NCI-H2171 (cell line): ENCODE data around the gene SMIM44.
"Not testable (repeated sequence)": the region's sequence is repeated elsewhere in the genome, so short reads cannot be mapped to it uniquely, and the experiment has no call there.

Experiments
- DNase-seq: peaks from one replicate; lab custom pipeline; 2025; lab: John Stamatoyannopoulos, UW

SMIM44 gene

GRCh38 chr19:3483226-3483628 is at the start of gene SMIM44:
Gene SMIM44, minus strand, starts transcription at chr19:3483441. Its CDS starts 38 bp downstream, at chr19:3483403.
- DNase-seq, result no peak

DNA sequence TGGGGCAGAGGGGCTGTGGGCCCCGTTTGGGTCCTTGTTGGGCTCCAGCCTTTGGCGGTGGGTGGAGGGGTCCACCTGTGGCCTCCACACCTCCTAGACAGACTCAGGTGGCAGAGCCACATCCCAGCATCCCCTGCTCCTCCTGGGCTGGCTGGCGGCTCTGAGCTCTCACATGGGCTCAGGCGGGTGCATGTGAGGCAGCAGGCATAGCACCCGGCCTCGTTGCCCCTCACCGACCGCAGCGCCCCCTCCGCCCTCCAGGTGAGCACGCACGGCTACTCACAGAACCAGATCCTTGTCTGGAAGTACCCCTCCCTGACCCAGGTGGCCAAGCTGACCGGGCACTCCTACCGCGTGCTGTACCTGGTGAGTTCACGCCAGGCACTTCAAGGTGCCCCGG is 49.8 kb upstream of the SMIM44 start:
- no peak for DNase-seq

DNA sequence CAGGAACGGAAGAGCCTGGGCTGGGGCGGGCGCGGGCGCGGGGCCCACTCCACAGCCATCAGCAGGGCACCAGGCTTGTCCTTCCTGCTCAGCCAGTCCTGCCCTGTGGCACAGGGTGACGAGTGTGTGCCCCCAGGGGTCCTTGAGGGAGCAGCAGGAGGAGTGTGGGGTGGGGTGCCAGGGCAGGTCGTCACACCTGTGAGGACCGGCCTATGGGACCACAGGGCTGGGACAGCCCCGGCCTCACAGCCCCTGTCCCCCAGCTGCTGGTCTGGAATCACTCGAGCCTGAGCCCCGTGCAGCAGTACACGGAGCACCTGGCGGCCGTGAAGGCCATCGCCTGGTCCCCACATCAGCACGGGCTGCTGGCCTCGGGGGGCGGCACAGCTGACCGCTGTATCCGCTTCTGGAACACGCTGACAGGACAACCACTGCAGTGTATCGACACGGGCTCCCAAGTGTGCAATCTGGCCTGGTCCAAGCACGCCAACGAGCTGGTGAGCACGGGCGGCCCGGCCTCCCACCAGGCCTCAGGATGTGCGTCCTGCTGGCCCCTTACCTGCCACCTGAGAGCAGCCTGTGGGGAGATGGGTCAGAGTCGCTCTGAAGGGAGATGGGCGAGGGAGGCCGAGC is 49.0 kb upstream of the SMIM44 start:
- DNase-seq, result no peak

GRCh38 chr19:3531716-3532115 is 48.5 kb upstream of the SMIM44 start:
- DNase-seq, result no peak

DNA sequence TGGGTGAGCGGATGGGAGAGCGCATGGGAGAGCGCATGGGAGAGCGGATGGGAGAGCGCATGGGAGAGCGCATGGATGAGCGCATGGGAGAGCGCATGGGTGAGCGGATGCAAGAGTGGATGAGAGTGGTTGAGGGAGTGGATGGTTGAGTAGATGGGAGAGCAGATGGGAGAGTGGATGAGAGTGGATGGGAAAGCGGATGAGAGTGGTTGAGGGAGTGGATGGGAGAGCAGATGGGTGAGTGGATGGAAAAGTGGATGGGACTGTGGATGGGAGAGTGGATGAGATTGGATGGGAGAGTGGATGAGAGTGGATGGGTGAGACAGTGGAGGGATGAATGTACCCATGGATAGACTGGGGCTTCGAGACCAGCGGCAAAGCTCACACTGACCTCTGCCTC is 47.1 kb upstream of the SMIM44 start:
- no peak for DNase-seq

DNA sequence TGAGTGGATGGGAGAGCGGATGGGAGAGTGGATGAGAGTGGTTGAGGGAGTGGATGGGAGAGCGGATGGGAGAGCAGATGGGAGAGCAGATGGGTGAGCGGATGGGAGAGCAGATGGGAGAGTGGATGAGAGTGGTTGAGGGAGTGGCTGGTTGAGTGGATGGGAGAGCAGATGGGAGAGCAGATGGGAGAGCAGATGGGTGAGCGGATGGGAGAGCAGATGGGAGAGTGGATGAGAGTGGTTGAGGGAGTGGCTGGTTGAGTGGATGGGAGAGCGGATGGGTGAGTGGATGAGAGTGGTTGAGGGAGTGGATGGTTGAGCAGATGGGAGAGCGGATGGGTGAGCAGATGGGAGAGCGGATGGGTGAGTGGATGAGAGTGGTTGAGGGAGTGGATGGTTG is 46.1 kb upstream of the SMIM44 start:
- DNase-seq, result not testable (repeated sequence)

GRCh38 chr19:3528539-3529211 is 45.4 kb upstream of the SMIM44 start:
- DNase-seq, result no peak

DNA sequence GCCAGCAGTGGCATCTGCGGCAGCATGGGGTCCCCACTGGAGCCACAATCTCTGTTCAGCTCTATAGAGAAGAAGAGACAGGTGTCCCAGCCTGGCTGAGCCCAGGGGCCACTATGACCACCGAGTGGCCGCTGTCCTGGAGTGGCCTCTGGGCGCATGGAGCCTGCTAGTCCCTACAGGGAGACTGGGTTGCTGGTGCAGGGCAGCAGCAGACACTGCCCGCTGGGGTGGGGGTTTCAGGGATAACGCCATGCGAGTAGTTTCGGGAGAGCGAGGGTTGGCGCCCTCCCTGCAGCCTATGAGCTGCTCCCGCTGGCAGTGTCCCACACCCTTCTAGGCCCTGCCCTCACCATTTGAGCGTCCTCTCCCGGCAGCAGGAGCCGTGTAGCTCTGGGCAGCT is 44.8 kb upstream of the SMIM44 start:
- DNase-seq, result no peak

- no peak for DNase-seq
Measured at GRCh38 chr19:3527238-3527910, 44.1 kb upstream of the SMIM44 start.

GRCh38 chr19:3526507-3527237 is 43.4 kb upstream of the SMIM44 start:
- no peak for DNase-seq

- DNase-seq, result no peak
Measured at GRCh38 chr19:3524904-3525451, 41.7 kb upstream of the SMIM44 start.

- no peak for DNase-seq
Measured at GRCh38 chr19:3524078-3524842, 41.0 kb upstream of the SMIM44 start.

DNA sequence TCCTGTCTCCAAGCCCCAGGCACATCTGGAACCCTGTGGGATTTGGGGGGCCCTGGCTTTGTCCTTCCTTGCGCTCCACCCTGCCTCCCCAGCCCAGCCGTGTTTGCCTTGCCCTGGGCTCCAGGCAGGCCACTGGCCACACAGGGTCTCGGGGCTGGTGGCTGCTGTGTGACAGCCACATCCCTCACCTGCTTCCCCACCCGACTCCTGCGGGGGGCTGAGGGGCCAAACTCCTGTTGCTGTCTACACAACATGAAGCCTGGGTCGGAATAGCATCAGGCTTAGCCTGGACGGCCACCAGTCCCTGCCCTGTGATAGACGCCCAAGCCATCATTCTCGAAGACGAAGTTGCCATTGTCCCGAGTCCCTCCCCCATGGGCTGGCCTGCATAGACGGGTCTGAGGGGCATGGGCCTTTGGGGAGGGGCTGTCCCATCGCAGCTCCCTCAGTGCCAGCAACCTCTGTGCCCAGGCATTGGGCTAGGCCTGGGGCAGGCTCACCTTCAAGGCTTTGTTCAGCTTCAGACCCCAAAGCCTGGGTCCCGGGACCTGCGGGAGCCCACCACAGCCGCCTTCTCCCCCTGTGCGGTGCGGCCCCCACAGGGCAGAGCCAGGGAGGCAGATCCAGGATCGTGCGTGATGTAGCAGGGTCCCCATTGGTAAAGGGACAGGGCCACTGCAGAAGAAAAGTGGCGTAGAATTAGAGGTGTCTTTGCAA is 40.3 kb upstream of the SMIM44 start:
- DNase-seq, result no peak

GRCh38 chr19:3522421-3523360 is 39.5 kb upstream of the SMIM44 start:
- no peak for DNase-seq

- DNase-seq, result no peak
Measured at GRCh38 chr19:3521104-3521445, 37.8 kb upstream of the SMIM44 start.

DNA sequence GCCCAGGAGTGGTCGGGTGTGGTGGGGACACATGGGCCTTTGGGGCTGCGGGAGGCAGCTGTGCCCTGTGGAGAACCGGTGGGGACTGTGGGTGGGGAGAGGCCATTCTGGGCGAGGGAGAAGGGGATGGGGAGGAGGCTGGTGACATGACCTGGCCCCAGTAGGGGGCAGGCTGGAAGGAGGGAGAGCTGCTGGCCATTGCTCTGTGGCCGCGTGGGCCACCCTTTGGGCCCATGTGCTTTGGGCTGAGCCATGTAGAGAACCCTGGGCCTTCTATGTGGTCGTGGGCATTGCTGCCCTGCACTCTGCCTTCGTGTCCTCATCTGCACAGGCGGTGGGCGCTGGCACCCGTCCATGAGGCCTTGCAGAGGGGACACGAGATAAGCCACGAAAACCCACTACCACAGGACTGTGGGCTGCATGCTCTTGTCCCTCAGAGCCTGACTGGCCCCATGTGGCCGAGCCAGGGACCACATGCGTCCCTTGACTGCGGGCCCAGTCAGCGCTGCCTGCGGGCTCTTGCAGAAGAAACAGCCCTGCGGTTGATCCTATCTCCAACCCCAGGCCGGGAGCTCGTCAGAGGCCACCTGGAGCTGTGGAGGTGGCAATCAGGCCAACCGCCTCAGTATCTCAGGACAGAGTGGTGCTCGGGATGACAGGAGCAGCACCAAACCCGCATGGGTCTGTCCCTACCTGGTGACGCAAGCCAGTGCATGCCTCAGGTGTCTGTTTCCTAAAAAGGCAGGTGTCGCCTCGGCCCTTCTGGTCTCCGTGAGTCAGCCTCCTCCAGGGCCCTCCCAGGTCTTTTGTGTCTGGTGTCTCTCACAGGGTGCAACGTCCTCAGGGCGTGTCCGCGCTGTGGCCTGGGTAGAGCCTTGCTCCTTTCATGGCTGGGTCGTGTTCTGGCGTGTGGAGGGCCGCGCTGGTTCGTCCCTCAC is 37.2 kb upstream of the SMIM44 start:
- DNase-seq, result no peak

DNA sequence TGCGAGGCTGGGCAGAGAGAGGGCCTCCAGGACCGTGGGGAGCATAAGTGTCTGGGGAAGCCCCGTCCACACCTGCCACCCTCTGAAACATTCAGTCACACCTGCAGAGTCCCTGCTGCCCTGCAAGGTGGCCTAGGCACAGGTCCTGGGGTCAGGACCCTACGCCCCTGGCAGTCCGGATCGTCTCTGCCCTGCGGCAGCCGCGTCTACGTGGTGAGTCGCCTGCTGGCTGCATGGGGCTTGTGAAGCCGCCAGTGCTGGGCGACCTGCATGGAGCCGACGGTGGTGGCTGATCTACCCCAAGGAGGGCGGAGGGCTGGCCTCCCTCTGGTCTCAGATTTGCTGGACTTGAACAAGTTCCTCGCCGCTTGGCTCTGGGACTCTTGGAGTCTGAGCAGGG is 35.9 kb upstream of the SMIM44 start:
- DNase-seq, result no peak

- DNase-seq, result no peak
Measured at GRCh38 chr19:3518659-3519058, 35.4 kb upstream of the SMIM44 start.

DNA sequence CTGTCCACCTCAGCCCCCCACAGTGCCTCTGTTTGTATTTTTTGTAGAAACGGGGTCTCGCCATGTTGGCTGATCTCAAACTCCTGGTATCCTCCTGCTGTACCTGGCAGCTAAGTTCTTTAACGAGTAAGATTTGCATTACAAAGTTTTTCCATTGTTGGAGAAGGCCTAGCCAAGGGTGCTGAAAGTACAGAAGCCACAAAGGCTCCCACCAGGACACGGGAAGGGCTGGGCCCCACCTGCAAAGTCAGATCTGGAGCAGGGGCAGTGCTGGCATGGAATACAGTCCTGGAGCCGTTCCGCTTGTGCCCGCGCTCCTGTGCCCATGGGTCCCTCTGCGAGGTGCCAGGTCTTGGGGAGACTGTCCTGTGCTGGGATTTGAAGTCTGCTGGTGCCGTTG is 35.0 kb upstream of the SMIM44 start:
- no peak for DNase-seq
